ENCODE measurements around the gene FAM13B.

GRCh38 chr5:137888466-137888862 is 144.4 kb downstream of the FAM13B start:
- TF ChIP-seq CTCF (IDR thresholded peaks at IDR 0.05) (no peak), POLR2AphosphoS5 (IDR thresholded peaks at IDR 0.05; ENCODE audit: low read depth, low read length) (no peak), GABPA (IDR thresholded peaks at IDR 0.05; ENCODE audit: low read depth) (no peak), JUND (IDR thresholded peaks at IDR 0.05) (no peak), CHD2 (IDR thresholded peaks at IDR 0.05; ENCODE audit: low read length, partially characterized antibody) (no peak), YY1 (IDR thresholded peaks at IDR 0.05; ENCODE audit: low read depth) (no peak), MXI1 (IDR thresholded peaks at IDR 0.05; ENCODE audit: low read depth, low read length) (0 out of 2 replicates have a peak, but pooled peaks have one; percentile 10), EP300 (IDR thresholded peaks at IDR 0.05; ENCODE audit: borderline replicate concordance in 1 of 2, low read depth in 1 of 2, low read length in 1 of 2) (no peak), ELF1 (IDR thresholded peaks at IDR 0.05) (no peak), SMC3 (IDR thresholded peaks at IDR 0.05; ENCODE audit: low read depth, low read length) (no peak), TAF1 (IDR thresholded peaks at IDR 0.05; ENCODE audit: borderline replicate concordance, low read depth, low read length) (no peak), TEAD4 (IDR thresholded peaks at IDR 0.05; ENCODE audit: borderline replicate concordance, insufficient read depth) (no peak)
- TF ChIP-seq, protein P1, sequence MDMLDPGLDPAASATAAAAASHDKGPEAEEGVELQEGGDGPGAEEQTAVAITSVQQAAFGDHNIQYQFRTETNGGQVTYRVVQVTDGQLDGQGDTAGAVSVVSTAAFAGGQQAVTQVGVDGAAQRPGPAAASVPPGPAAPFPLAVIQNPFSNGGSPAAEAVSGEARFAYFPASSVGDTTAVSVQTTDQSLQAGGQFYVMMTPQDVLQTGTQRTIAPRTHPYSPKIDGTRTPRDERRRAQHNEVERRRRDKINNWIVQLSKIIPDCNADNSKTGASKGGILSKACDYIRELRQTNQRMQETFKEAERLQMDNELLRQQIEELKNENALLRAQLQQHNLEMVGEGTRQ (IDR thresholded peaks at IDR 0.05; ENCODE audit: borderline replicate concordance, low read depth, low read length) = no peak

All from SK-N-SH (cell line).